RWPE1 (cell line): Measurements from ENCODE around the gene NPAS1.

Experiments
- CTCF ChIA-PET: fragments of 350-600 bp; sonication (Branson Sonifier 250); formaldehyde crosslinking; extraction: SDS; loops from one replicate; lab custom pipeline; 2021; lab: Yijun Ruan, JAX
- POLR2A ChIA-PET: fragments of 400-600 bp; formaldehyde crosslinking; extraction: SDS; loops from one replicate; lab custom pipeline; 2020; ENCODE audit warnings: antibody characterized with exemption; ENCODE audit not compliant: low non-redundant PET; lab: Yijun Ruan, JAX
- DNase-seq: peaks from one replicate; pipeline ENCODE4 v3.0.0; 2012; ENCODE audit warnings: low spot score
- H3K27ac ChIP-seq: fragments of 450-650 bp; 2 replicates; pipeline ENCODE4 v1.5.1; 2017
- CTCF ChIP-seq: fragments of 450-650 bp; conservative IDR thresholded peaks from 2 replicates; pipeline ENCODE4 v1.5.1; 2017; ENCODE audit warnings: low read depth, mild to moderate bottlenecking

NPAS1 gene

GRCh38 chr19:47020992-47021496, 1.4 kb downstream of the NPAS1 start:
- CTCF ChIA-PET = interaction anchor here (0.7 to 4.2 kb wide), 2 partner anchors 8 to 223 kb away, joined by 3 to 16 read pairs; no protein-coding TSS in a partner anchor
- no peak for DNase-seq
- POLR2A ChIA-PET = no interaction called here
- H3K27ac ChIP-seq = no peak overlapping the region
- no peak for TF ChIP-seq CTCF

- no peak for TF ChIP-seq CTCF
- ChIA-PET CTCF (interaction anchor here (0.7 to 4.2 kb wide), 2 partner anchors 9 to 222 kb away, joined by 3 to 16 read pairs; no protein-coding TSS in a partner anchor), POLR2A (no interaction called here)
- DNase-seq = no peak
- H3K27ac ChIP-seq = no peak overlapping the region
These were observed 2.0 kb downstream of the NPAS1 start for GRCh38 chr19:47021536-47022139.

- CTCF ChIA-PET = interaction anchor here (1.1 to 4.2 kb wide), 2 partner anchors 9 to 10 kb away, joined by 3 to 16 read pairs; no protein-coding TSS in a partner anchor
- TF ChIP-seq CTCF = no peak
- H3K27ac ChIP-seq = no peak overlapping the region
- POLR2A ChIA-PET = no interaction called here
- no peak for DNase-seq
These were observed 2.5 kb downstream of the NPAS1 start for GRCh38 chr19:47022140-47022536.

GRCh38 chr19:47022541-47023447, 3.2 kb downstream of the NPAS1 start:
- DNase-seq = no peak
- ChIA-PET CTCF (interaction anchor here (1.1 to 4.2 kb wide), 2 partner anchors 9 to 10 kb away, joined by 3 to 16 read pairs; no protein-coding TSS in a partner anchor), POLR2A (no interaction called here)
- TF ChIP-seq CTCF = no peak
- H3K27ac ChIP-seq = no peak overlapping the region

- H3K27ac ChIP-seq = no peak overlapping the region
- CTCF ChIA-PET = interaction anchor here (0.6 to 4.2 kb wide), 4 partner anchors 8 to 224 kb away, joined by 3 to 16 read pairs (median 3); no protein-coding TSS in a partner anchor
- TF ChIP-seq CTCF = no peak
- no peak for DNase-seq
- POLR2A ChIA-PET = no interaction called here
These were observed 3.8 kb downstream of the NPAS1 start for GRCh38 chr19:47023448-47023794.

- DNase-seq = no peak
- H3K27ac ChIP-seq = no peak overlapping the region
- TF ChIP-seq CTCF = no peak
- ChIA-PET POLR2A (no interaction called here), CTCF (interaction anchor here (4.2 kb wide), 1 partner anchor 12 kb away, joined by 16 read pairs; no protein-coding TSS in a partner anchor)
These were observed 4.9 kb downstream of the NPAS1 start for GRCh38 chr19:47024502-47024901.
